Suprapubic skin (tissue), 4 donors: ENCODE data around the gene ACOX3.

Source experiments
- EP300 ChIP-seq: sonication (generic); formaldehyde crosslinking; IDR thresholded peaks from one replicate; pipeline ENCODE4 v1.6.1; 2017; ENCODE audit warnings: antibody characterized with exemption
- POLR2A ChIP-seq, 2 donors: fragments of 450-650 bp; IDR thresholded peaks; one replicate each; pipeline ENCODE4 v1.6.1; 2017; ENCODE audit warnings: antibody characterized with exemption in 2 of 2, mild to moderate bottlenecking in 2 of 2, moderate library complexity in 2 of 2
- POLR2AphosphoS5 ChIP-seq, 3 donors: sonication (generic); formaldehyde crosslinking; IDR thresholded peaks; one replicate each; pipeline ENCODE4 v1.6.1; 2017; ENCODE audit warnings: antibody characterized with exemption in 3 of 3
- TF ChIP-seq, protein P1 (sequence below), 2 donors: fragments of 200-600 bp in 1 of 2; fragments of 450-650 bp in 1 of 2; sonication (generic) in 1 of 2; IDR thresholded peaks; one replicate each; pipeline ENCODE4 v1.5.1; 2016 to 2019; ENCODE audit warnings: antibody characterized with exemption in 2 of 2, mild to moderate bottlenecking in 1 of 2, moderate library complexity in 1 of 2

DNA sequence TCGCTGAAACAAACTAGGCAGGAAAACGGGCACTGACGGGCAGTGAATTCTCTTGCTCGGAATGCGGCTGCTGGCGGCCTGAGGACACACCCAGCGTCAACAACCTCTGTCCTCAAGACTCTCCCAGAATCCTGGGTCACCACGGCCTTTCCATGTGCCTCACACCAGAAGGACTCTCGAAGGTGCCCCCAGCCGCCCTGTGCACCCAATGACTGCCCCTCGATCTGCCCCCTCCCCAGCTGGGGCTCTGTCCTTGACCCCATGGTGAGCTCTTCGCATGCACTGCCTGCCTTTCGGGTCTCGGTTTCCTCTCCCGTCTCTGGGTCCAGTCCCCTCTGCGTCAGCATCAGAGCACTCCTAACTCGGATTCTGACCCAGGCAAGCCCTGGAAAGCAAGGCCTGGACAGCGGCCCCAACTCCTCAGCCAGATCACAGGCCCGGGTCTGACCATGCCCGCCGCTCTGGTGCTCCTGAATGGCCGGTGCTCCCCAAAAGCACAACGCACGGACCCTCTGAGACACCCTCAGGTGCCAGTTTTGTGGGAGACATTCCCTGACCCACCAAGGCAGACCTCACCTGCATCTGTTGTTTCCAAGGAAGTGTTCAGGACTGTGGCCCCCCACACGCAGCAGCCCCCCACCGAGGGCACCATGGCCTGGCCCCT lies 56.0 kb downstream of the ACOX3 start:
- TF ChIP-seq EP300 = no peak
- TF ChIP-seq, protein P1, sequence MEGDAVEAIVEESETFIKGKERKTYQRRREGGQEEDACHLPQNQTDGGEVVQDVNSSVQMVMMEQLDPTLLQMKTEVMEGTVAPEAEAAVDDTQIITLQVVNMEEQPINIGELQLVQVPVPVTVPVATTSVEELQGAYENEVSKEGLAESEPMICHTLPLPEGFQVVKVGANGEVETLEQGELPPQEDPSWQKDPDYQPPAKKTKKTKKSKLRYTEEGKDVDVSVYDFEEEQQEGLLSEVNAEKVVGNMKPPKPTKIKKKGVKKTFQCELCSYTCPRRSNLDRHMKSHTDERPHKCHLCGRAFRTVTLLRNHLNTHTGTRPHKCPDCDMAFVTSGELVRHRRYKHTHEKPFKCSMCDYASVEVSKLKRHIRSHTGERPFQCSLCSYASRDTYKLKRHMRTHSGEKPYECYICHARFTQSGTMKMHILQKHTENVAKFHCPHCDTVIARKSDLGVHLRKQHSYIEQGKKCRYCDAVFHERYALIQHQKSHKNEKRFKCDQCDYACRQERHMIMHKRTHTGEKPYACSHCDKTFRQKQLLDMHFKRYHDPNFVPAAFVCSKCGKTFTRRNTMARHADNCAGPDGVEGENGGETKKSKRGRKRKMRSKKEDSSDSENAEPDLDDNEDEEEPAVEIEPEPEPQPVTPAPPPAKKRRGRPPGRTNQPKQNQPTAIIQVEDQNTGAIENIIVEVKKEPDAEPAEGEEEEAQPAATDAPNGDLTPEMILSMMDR (IDR thresholded peaks at IDR 0.05) = no peak
- TF ChIP-seq POLR2A (IDR thresholded peaks at IDR 0.05) = no peak
- no peak for TF ChIP-seq POLR2AphosphoS5 (IDR thresholded peaks at IDR 0.05)
